ENCODE data around the gene CTDP1.

The CTDP1 gene, protein sequence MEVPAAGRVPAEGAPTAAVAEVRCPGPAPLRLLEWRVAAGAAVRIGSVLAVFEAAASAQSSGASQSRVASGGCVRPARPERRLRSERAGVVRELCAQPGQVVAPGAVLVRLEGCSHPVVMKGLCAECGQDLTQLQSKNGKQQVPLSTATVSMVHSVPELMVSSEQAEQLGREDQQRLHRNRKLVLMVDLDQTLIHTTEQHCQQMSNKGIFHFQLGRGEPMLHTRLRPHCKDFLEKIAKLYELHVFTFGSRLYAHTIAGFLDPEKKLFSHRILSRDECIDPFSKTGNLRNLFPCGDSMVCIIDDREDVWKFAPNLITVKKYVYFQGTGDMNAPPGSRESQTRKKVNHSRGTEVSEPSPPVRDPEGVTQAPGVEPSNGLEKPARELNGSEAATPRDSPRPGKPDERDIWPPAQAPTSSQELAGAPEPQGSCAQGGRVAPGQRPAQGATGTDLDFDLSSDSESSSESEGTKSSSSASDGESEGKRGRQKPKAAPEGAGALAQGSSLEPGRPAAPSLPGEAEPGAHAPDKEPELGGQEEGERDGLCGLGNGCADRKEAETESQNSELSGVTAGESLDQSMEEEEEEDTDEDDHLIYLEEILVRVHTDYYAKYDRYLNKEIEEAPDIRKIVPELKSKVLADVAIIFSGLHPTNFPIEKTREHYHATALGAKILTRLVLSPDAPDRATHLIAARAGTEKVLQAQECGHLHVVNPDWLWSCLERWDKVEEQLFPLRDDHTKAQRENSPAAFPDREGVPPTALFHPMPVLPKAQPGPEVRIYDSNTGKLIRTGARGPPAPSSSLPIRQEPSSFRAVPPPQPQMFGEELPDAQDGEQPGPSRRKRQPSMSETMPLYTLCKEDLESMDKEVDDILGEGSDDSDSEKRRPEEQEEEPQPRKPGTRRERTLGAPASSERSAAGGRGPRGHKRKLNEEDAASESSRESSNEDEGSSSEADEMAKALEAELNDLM

DNA sequence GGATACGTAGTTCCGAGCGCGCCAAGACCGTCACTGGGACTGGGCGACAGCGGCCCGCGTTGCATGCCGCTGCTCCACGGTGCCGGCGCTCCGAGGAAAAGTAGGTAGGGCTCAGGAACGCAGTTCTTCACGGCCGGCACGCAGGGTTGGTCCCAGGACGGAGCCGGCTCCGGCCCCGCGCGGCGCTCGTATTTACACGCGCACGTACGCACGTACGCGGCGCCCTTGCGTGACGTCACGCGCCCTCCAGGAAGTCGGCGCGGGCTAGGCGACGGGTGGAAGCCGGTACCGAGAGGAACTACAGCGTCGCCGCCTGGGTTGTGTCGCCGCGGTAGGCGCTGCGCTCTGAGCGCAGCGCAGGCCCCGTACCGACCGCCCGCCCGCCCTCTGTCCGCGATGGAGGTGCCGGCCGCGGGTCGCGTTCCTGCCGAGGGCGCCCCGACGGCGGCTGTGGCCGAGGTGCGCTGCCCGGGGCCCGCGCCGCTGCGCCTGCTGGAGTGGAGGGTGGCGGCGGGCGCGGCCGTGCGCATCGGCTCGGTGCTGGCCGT, at the start of gene CTDP1:
Gene CTDP1 (plus strand): TSS at position 252 of the 548 bp plus-strand sequence. CDS start 145 bp downstream, at position 397.
- peak; percentile 74 for DNase-seq (ENCODE audit: low spot score)

DNA sequence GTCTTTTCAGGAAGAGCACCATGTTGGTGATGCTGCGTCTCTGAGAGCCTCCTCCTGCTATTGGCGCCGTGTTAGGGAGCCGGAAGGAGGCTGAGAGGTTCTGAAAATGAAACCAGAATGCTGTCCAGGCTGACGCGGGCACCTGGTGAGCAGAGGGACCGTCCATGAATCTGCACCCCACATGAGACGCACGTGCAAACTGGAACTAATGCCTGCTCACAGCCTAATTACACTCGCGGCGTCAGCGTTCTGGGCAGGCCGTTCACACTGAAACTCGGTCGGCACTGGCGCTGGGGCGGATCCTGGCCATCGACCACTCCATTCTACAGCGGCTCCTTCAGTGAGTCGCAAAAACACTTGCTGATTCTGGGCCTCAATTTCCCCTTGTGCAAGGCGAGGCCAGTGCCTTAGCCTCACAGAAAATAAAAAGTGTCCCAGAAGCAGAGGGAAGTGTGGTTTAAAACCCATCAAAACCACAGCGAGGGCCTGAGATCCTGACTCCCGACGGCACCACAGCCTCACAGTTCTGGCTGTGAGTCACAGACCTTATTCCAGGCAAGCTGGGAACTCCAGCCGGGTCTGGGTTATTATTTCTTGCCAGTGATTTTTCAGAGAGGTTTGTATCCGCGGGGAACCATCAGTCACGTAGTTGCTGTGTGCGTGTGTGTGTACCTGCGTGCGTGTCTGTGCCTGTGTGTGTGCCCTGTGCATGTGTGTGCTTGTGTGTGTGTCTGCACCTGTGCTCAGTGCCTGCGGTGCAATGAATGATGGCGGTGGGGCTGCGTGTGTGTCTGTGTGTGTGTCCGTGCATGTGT, 49.1 kb upstream of the CTDP1 start:
- no peak for DNase-seq (ENCODE audit: low spot score)

DNA sequence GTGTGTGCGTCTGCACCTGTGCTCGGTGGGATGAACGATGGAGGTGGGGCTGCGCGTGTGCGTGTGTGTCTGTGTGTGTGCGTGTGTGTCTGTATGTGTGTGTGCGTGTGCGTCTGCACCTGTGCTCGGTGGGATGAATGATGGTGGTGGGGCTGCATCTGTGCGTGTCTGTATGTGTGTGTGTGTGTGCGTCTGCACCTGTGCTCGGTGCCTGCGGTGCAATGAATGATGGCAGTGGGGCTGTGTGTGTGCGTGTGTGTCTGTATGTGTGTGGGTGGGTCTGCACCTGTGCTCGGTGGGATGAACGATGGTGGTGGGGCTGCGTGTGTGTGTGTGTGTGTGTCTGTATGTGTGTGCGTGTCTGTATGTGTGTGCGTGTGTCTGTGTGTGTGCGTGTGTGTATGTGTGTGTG, 48.5 kb upstream of the CTDP1 start:
- no peak for DNase-seq (ENCODE audit: low spot score)

DNA sequence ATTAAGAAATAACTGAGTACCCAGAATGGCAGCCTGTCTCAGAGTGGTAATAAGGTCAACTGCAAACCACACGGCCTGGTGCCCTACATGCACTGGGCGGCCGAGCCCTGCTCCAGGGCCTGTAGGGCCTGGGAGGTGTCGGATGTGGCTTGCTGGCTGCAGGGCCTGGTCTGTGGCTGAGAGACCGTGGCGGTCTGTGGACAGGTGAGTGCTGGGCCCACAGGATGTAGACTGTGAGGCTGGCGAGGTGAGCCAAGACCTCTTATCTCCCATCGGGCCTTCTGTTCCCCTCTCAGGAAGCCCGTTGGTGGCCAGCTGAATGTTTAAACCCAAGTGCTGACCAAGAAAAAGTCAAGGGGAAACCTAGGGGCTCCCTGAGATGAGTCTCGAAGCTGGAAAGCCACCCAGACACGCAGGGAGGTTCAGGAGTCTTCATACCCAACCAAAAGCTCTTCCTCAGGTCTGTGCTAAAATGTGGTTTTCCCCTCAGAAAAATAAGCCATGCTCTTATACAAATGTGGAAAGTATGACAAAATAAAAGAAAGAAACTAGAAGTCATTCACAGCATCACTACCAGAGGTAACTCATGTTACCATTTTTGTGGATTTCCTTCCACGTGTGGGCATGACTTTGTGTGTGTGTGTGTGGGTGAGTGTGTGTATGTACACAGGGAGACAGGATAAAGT, 47.7 kb upstream of the CTDP1 start:
- DNase-seq (ENCODE audit: low spot score), result no peak

DNA sequence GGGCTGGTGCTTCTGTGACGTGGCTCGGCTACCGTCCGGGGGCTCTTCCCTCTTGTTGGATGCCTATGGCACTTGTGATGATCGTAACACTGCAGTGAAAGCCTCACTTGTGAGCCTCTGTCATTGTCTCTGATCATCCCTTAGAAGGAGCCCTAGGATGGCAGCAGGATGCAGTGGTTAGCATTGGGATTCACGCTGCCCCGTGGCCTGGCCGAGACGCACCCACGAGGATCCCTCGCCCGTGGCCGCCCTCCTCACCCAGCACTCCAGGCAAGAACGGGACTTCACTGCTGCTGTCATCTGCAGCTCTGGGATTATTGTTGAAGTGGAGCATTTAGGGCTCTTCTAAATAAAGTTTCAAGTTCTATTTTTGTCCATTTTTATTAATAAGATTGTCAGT, 46.8 kb upstream of the CTDP1 start:
- DNase-seq (ENCODE audit: low spot score), result no peak

DNA sequence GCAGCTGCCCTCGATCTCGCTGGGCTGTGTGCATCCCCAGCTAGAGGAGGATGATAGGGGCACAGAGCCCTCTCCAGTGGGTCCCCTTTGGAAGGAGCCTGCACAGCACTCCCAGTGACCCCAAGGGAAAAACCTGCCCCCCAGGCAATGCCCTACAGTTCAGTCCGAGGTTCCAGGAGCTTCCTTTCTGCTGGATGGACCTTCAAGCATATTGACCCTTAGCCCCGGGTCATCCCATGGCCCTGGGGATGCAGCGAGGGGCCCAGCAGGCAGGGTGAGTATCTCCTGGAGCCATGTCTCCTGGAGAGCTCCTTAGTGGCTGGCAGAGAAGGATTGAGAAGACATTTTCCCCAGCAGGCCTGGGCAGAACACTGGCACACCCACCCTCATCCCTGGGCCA, 45.4 kb upstream of the CTDP1 start:
- DNase-seq (ENCODE audit: low spot score), result no peak

DNA sequence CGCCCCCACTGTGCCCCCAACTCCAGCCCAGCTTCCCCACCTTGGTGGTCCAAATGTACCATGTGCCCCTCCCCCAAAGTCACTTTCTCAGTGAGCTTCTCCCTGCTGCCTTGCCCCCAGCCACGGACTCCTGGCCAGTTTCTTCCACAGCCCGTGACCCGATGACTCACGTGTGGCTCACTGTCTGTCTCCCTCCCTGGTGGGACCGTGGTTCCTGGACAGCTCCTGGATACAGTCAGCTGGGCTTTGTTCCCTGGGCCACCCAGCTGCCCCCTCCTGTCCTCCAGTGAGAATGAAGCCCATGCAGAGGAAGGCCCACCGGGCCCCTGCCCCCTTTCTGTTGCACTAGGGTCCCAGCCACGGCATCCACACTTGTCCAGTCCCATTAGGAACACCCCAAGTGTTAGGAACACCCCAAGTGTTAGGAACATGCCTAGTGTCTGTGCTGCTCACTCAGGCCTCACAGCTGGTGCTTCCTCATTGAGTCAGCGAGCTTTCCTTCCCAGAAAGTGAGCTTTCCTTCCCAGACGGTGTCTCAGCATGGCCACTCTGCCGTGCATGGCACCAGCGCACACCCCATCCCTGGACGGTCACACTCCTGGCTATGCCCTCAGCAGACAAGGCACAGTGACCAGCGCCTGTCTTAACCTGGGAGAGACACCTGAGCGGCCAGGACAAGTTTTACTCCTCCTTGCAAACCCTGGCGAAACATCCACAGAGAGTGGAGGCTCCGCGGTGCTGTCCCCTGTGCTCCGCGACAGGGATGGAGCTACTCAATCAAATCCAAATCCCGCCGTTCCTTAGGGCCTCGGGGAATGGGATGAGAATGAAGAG, 44.8 kb upstream of the CTDP1 start:
- DNase-seq (ENCODE audit: low spot score), result no peak

DNA sequence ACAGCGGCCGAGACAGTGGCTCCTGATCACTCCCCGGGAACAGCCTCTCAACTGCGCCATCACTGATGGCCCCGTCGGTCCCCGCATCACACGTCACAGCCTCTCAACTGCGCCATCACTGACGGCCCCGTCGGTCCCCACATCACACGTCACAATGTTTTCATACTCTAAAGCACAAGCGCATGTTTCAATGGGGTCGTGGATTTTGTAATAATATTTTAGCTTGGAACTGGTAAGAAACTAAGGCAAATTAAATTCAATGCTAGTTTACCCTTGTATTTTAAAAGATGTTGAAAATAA, 44.2 kb upstream of the CTDP1 start:
- DNase-seq (ENCODE audit: low spot score), result no peak

DNA sequence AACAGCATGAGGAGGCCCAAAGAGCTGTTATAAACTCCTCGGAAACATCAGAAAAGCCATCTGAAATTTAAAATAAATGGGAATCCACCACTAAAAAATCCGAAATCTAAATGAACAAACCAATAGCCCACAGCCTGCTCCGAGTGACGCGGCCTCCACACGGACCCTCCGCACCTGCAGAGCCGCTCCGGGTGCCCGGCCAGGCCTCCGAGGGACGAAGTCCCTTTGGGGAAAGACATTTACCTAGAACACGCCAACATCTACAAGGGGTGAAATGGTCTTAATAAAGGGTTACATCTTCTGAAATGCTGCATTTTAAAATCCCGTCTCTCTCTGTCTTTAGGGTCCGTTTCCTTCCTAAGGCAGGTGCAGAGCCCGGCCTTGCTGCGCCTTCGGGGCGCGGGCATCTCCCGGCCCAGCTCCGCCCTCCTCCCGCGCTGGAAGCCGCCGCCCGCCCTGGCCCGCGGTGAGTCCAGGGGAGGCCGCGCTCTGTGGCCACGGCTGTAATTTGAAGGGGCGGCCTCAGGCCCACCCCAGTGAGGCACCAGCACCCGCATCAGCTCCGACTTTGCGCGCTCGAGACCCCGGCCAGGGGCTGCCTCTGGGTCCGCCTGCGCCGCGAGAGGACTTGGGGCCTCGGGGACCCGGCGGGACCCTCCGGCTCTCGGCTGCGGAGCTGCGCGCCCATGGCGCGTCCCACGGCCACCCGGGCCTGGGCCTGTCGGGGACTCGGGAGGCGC, 42.3 kb upstream of the CTDP1 start:
- DNase-seq (ENCODE audit: low spot score), result no peak

DNA sequence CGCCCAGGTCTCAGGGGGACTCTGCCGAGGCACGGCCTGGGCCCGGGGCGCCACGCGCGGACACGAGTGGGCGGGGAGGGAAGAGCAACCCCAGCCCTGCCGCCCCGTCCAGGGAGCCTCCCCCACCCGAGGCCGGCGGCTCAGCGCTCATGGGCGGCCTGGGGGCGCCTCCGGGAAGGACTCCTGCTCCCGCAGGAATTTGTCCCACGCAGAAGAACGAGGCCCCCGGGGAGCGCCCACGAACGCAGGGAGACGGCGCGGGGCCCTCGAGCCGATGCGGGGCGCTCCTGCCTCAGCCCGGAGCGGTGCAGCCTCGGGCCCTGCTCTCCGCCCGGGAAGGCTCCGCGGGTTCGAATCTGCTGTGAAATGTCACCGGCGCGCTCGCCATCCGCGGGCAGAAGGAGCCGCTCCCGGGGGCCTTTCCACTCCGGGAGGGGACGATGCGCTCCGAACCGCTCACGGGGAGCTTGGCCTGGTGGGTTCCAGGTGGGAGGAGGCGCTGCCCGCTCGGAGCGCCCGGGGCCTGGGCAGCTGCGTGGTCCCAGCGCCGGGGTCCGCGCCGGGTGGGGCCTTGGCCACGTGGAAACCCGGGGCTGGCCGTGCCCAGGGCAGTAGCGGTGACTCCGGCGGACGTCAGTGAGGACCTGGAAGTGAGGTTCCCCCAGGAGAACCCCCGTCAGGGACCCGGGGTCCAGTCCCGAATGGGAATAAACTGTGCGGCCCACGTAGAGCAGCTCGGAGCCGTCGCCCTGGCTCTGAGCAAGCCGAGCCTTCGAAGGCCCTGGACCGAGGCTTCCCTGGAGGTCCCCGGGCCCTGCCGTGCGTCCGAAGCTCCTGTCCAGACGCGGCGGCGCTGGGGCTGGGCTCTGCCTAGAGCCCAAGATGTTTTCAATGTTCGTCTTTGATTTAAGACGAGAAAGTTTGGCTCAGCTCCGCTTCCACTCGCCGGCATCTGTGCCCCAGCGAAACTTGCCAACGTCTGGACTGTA, 41.4 kb upstream of the CTDP1 start:
- DNase-seq (ENCODE audit: low spot score), result no peak

DNA sequence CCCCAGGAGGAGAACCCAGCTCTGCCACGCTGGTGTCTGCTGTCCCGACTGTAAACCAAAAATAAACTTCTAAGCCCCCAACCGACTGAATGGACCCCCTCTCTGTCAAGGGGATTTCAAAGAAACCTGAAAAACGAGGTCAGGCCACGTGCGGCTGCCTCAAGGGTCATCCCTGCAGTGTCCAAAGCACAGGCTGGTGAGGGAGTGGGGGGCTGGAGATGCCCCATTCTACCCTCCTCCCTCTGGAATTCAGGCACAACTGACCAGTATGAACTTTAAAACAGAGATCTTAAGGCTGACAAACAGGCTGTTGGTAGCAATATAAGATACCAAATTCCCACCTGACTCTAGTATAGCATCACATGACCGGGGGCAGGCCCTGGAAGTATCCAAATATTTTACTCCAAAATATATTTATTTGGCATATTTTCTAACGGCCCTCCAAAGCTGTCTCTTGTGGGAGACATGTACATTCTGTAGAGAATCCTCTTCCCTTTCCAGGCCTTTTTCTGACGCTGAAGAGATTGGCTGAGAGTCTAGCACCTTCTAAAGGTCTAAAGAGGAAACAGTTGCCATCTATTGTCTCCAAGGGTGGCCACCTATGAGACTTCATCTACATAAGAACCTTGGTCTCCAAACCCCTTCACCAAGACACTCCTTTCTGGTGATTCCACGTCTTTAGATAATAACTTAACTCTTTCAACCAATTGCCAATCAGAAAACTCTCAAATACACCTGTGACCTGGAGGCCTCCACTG, 40.4 kb upstream of the CTDP1 start:
- DNase-seq (ENCODE audit: low spot score), result no peak

DNA sequence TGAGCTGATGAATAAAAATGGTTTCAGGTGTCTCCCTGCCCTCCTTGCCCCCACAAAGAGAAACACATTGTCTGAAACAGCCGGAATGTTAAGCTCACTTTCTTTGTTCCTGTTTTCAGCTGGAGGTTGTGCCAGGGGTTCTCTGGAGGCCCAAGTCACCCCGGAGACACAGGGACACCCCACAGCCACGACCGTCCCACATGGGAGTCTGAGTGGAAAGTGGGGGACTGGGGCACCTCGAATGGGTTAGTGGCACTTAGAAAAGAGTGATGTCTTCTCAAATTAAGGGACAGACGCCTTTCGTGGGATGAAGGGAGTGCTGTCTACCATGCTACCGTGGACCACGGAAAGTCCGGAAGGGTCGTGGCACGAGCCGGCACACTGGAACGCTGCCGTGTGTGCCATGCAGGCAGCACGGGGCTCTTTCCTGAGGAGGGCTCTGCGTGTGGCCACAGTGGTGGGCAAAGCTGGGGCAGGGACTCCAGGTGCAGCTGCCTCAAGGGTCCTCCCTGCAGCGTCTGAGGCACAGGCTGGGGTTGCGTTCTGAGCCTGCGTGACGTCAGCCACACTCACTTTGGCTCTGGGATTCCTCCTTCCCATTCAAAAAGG, 39.4 kb upstream of the CTDP1 start:
- DNase-seq (ENCODE audit: low spot score), result no peak

DNA sequence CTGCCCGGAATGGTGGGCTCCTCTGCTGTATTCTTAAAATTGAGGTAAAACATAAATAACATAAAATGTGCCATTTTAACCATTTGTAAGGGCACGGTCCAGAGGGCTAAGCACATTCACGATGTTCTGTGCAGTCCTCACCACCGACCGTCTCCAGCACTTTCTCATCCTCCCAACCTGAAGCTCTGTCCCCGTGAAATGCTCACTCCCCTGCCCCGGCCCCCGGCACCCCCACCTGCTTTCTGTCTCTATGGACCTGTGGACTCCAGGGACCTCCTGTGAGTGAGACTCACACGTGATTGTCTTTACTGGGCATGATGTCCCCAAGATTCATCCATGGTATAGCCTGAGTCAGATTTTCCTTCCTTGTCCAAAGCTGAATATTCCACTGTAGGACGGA, 38.7 kb upstream of the CTDP1 start:
- DNase-seq (ENCODE audit: low spot score), result no peak

DNA sequence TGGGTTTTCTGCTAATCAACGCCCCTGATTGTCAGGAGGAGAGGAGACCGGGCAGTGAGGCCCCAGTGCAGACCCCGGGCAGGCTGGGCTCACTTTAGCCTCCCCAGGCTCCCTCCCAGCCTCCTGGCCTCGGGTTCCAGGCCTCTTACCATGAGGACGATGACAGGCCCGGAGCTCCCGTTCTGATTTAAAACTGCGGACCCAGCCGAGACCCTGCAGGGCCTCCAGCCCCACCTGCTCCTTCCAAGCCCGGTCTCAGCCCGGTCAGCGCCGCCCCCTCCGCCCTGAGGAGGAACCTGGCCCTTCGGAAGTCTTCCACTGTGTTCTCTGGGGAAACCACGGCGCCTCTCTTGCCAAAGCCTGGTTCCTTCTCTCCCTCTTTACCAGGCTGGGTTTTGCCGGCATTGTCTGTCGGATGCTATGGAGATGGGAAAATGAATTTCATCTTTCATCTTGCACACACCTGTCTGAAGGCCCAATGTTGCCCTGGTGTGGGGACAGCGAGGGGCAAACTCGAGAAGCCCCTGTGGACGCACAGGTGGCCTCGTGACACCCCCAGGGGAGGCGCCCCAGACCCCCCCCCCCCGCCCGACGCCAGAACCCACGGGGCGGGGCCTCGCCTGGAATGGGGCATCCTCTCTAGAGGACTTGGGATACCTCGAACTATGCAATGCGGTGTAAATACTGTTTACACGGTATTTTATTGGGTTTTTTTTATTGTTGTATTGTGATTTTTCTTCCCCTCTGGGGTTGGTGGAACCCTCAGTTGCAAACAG, 37.7 kb upstream of the CTDP1 start:
- no peak for DNase-seq (ENCODE audit: low spot score)

DNA sequence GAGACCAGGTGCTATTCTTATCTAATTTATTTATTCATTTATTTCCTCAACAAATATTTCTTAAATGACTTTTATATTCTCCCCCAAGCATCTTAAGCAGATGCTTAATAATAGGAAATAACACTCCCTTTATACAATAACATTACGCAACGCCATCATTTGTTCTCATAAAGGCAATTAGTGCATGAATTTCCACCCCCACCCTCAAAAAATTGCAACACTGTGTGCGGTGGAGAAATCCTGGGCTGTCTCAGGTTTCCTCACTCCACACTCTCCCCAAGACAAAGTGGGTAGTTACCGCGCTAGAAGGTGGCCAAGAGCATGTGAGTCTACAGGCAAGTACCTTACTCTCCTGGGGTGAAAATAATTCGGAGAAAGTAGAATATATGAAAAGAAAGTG, 37.0 kb upstream of the CTDP1 start:
- DNase-seq (ENCODE audit: low spot score), result no peak
